SU-DHL-6 (cell line): ENCODE results near the gene CADM1.

Experiments
- H2AFZ ChIP-seq: fragments of 200-600 bp; sonication (generic); 2 replicates; pipeline ENCODE4 v1.6.1; 2014; ENCODE audit warnings: low read depth, mild to moderate bottlenecking, moderate library complexity, mixed read lengths, antibody characterized with exemption, low read length; ENCODE audit not compliant: severe bottlenecking
- H3F3A ChIP-seq: fragments of 200-600 bp; shearing (Covaris generic); 2 replicates; pipeline ENCODE4 v1.6.0; 2016; ENCODE audit warnings: antibody characterized with exemption, mild to moderate bottlenecking; ENCODE audit not compliant: insufficient read depth
- H3K27ac ChIP-seq: fragments of 200-600 bp; sonication (generic); 2 replicates; pipeline ENCODE4 v1.5.1; 2016; ENCODE audit warnings: low read depth, mild to moderate bottlenecking, low read length, moderate library complexity, mixed read lengths
- H3K27me3 ChIP-seq: fragments of 200-600 bp; sonication (generic), shearing (Covaris generic); 2 replicates; pipeline ENCODE4 v1.6.0; 2014; ENCODE audit warnings: mild to moderate bottlenecking, low read length
- H3K36me3 ChIP-seq: fragments of 200-600 bp; sonication (generic); 2 replicates; pipeline ENCODE4 v1.6.1; 2014; ENCODE audit warnings: mild to moderate bottlenecking, low read length, mixed read lengths
- H3K4me2 ChIP-seq: fragments of 300-600, 200-600 bp; shearing (Covaris generic), sonication (generic); 2 replicates; pipeline ENCODE4 v1.6.0; 2014; ENCODE audit warnings: low read length, low read depth, mild to moderate bottlenecking; ENCODE audit not compliant: poor library complexity, severe bottlenecking
- H3K4me3 ChIP-seq: fragments of 200-600 bp; sonication (generic); 2 replicates; pipeline ENCODE4 v1.5.1; 2014; ENCODE audit warnings: antibody characterized with exemption, low read length, mild to moderate bottlenecking, mixed read lengths; ENCODE audit not compliant: insufficient read depth, poor library complexity, severe bottlenecking
- H3K79me2 ChIP-seq: fragments of 200-600 bp; sonication (generic); 2 replicates; pipeline ENCODE4 v1.6.1; 2014; ENCODE audit warnings: mild to moderate bottlenecking, low read length, moderate library complexity; ENCODE audit not compliant: insufficient read depth
- H3K9ac ChIP-seq: fragments of 200-600 bp; sonication (generic); 2 replicates; pipeline ENCODE4 v1.7.0; 2014; ENCODE audit warnings: mild to moderate bottlenecking, low read length
- H3K9me2 ChIP-seq: fragments of 200-600 bp; sonication (generic); replicated peaks from 2 replicates; pipeline ENCODE4 v1.6.1; 2014; ENCODE audit warnings: low read length; ENCODE audit not compliant: insufficient read depth
- H3K9me3 ChIP-seq: fragments of 200-600 bp; sonication (generic); 2 replicates; pipeline ENCODE4 v1.6.1; 2014; ENCODE audit warnings: low read length, mixed read lengths; ENCODE audit not compliant: insufficient read depth
- H4K20me1 ChIP-seq: fragments of 200-600 bp; sonication (generic); 2 replicates; pipeline ENCODE4 v1.6.1; 2014; ENCODE audit warnings: low read depth, mild to moderate bottlenecking, antibody characterized with exemption, low read length, moderate library complexity, mixed read lengths
- CTCF ChIP-seq: fragments of 200-600 bp; sonication (generic); IDR thresholded peaks from one replicate; pipeline ENCODE4 v1.5.1; 2017; ENCODE audit warnings: antibody characterized with exemption, mild to moderate bottlenecking, low read length, moderate library complexity; ENCODE audit not compliant: insufficient read depth, poor library complexity, severe bottlenecking
- EZH2phosphoT487 ChIP-seq: fragments of 200-600 bp; sonication (generic), shearing (Covaris generic); conservative IDR thresholded peaks from 2 replicates; pipeline ENCODE4 v1.6.1; 2018; ENCODE audit warnings: mild to moderate bottlenecking, antibody characterized with exemption, low read length, moderate library complexity, mixed read lengths

Gene CADM1

GRCh38 chr11:115502636-115503082, 1.6 kb downstream of the CADM1 start:
- Histone ChIP-seq H2AFZ (no peak overlapping the region), H3K36me3 (no peaks in the 10 kb centered on the region), H3K9ac (no peak overlapping the region), H3K9me2 (no peaks in the 10 kb centered on the region), H3K4me2 (no peak overlapping the region), H4K20me1 (no peaks in the 10 kb centered on the region), H3K79me2 (no peaks in the 10 kb centered on the region), H3K4me3 (no peak overlapping the region), H3K27ac (no peak overlapping the region), H3K9me3 (no peaks in the 10 kb centered on the region), H3F3A (no peaks in the 10 kb centered on the region), H3K27me3 (no peaks in the 10 kb centered on the region)
- TF ChIP-seq EZH2phosphoT487 (no peak), CTCF (no peak)

GRCh38 chr11:115501893-115502589, 2.2 kb downstream of the CADM1 start:
- H3K9me2 ChIP-seq: no peaks in the 10 kb centered on the region
- no peaks in the 10 kb centered on the region for H3K79me2 ChIP-seq
- H2AFZ ChIP-seq: no peak overlapping the region
- no peak for TF ChIP-seq EZH2phosphoT487
- no peak for TF ChIP-seq CTCF
- H3F3A ChIP-seq: no peaks in the 10 kb centered on the region
- H3K9me3 ChIP-seq: no peaks in the 10 kb centered on the region
- no peak overlapping the region for H3K9ac ChIP-seq
- H3K4me2 ChIP-seq: no peak overlapping the region
- H3K36me3 ChIP-seq: no peaks in the 10 kb centered on the region
- no peaks in the 10 kb centered on the region for H3K27me3 ChIP-seq
- H3K4me3 ChIP-seq: no peak overlapping the region
- H3K27ac ChIP-seq: no peak overlapping the region
- H4K20me1 ChIP-seq: no peaks in the 10 kb centered on the region

GRCh38 chr11:115501502-115501892, 2.7 kb downstream of the CADM1 start:
- Histone ChIP-seq H3K4me3 (no peak overlapping the region), H3K9ac (no peak overlapping the region), H2AFZ (no peak overlapping the region), H3K4me2 (no peak overlapping the region), H3K9me3 (no peaks in the 10 kb centered on the region), H3K27me3 (no peaks in the 10 kb centered on the region), H3K9me2 (no peaks in the 10 kb centered on the region), H3F3A (no peaks in the 10 kb centered on the region), H4K20me1 (no peaks in the 10 kb centered on the region), H3K27ac (no peak overlapping the region), H3K79me2 (no peaks in the 10 kb centered on the region), H3K36me3 (no peaks in the 10 kb centered on the region)
- no peak for TF ChIP-seq EZH2phosphoT487
- no peak for TF ChIP-seq CTCF
